K562 (cell line): ENCODE results near the gene BOLL. TPM values are rescaled to one million over a fixed set of nuclear protein-coding genes. Genes with fewer than 3 reads are reported as not detected.

Experiments
- ATAC-seq: fragments of 200-7000 bp; cut with Tn5 transposase; 3 replicates; pipeline ENCODE4 v1.9.1; 2020; ENCODE audit warnings: moderate library complexity
- BruUV-seq: library from RNA; stranded (reverse); fragments of 400-500 nt; replicated peaks from 2 replicates; lab custom pipeline; 2021; lab: Mats Ljungman, UMichigan
- CTCF ChIA-PET: fragments of 300-600 bp; formaldehyde crosslinking; extraction: SDS; loops from one replicate; lab custom pipeline; 2021; ENCODE audit warnings: low intra/inter-chr PET ratio; lab: Yijun Ruan, JAX
- POLR2A ChIA-PET: fragments of 300-600, 350-650 bp; sonication (Branson Sonifier 250); formaldehyde crosslinking; extraction: SDS; loops from one replicate; lab custom pipeline; 2021; ENCODE audit warnings: antibody characterized with exemption, inconsistent platforms; lab: Yijun Ruan, JAX
- DNase-seq, 4 experiments: peaks; one replicate each; pipeline versions ENCODE4 v3.0.0 to v3.0.0-alpha.2; 2011 to 2018; ENCODE audit warnings: low spot score in 3 of 4, mixed read lengths in 3 of 4; ENCODE audit errors: extremely low read depth in 1 of 4
- FAIRE-seq: peaks from 2 replicates; lab custom pipeline; 2011; peaks lifted over from hg19 to GRCh38; lab: Jason Lieb, UNC
- H2AFZ ChIP-seq: 2 replicates; pipeline ENCODE4 v1.6.0; 2011; ENCODE audit warnings: low read depth, low read length, control low read depth, inconsistent platforms
- H3K27ac ChIP-seq: fragments of 200-600 bp; 3 replicates; pipeline ENCODE4 v1.8.0; 2011; ENCODE audit warnings: low read depth, mild to moderate bottlenecking, control low read depth, inconsistent platforms, low read length, moderate library complexity, mixed read lengths; ENCODE audit errors: extremely low read depth
- H3K27me3 ChIP-seq, 2 experiments: fragments of 300-600 bp in 1 of 2; 2 replicates in 1 of 2; 3 replicates in 1 of 2; pipeline versions ENCODE4 v1.6.0 to v1.8.0; 2011; ENCODE audit warnings: inconsistent platforms in 2 of 2, low read length in 2 of 2, mild to moderate bottlenecking in 1 of 2, mixed read lengths in 1 of 2, moderate library complexity in 1 of 2; ENCODE audit not compliant: control insufficient read depth in 2 of 2, insufficient read depth in 2 of 2
- H3K36me3 ChIP-seq: fragments of 300-600 bp; 3 replicates; pipeline ENCODE4 v1.8.0; 2011; ENCODE audit warnings: mild to moderate bottlenecking, low read length, inconsistent platforms; ENCODE audit not compliant: control insufficient read depth, insufficient read depth
- H3K4me1 ChIP-seq, 2 experiments: fragments of 200-600 bp in 1 of 2; replicated peaks in 1 of 2; 2 replicates in 1 of 2; 3 replicates in 1 of 2; pipeline versions ENCODE4 v1.5.1 to v1.8.0; 2011; ENCODE audit warnings: inconsistent platforms in 2 of 2, low read length in 2 of 2, mild to moderate bottlenecking in 1 of 2, mixed read lengths in 1 of 2, moderate library complexity in 1 of 2; ENCODE audit not compliant: control insufficient read depth in 2 of 2, insufficient read depth in 2 of 2
- H3K4me2 ChIP-seq: 2 replicates; pipeline ENCODE4 v1.6.1; 2011; ENCODE audit warnings: low read length, control low read depth, inconsistent platforms, mixed read lengths; ENCODE audit not compliant: insufficient read depth
- H3K4me3 ChIP-seq: fragments of 200-600 bp; sonication (generic), shearing (Covaris generic); 2 replicates; pipeline ENCODE4 v1.5.1; 2016; ENCODE audit warnings: control low read depth, inconsistent platforms
- H3K79me2 ChIP-seq: fragments of 200-600 bp; 3 replicates; pipeline ENCODE4 v1.8.0; 2011; ENCODE audit warnings: low read length, inconsistent platforms; ENCODE audit not compliant: control insufficient read depth, insufficient read depth
- H3K9ac ChIP-seq, 2 experiments: 2 replicates each; pipeline versions ENCODE4 v1.6.0 to v1.6.1; 2011; ENCODE audit warnings: low read depth in 2 of 2, low read length in 2 of 2, control low read depth in 1 of 2, inconsistent platforms in 1 of 2, mild to moderate bottlenecking in 1 of 2, mixed read lengths in 1 of 2; ENCODE audit not compliant: insufficient read depth in 1 of 2
- H3K9me1 ChIP-seq: one replicate; pipeline ENCODE4 v1.6.0; 2011; ENCODE audit warnings: inconsistent platforms, mild to moderate bottlenecking, low read length, moderate library complexity; ENCODE audit not compliant: control insufficient read depth, insufficient read depth
- H3K9me3 ChIP-seq: replicated peaks from 2 replicates; pipeline ENCODE4 v1.5.1; 2011; ENCODE audit warnings: low read depth, low read length, inconsistent platforms; ENCODE audit not compliant: control insufficient read depth, insufficient read depth
- H4K20me1 ChIP-seq: replicated peaks from 2 replicates; pipeline ENCODE4 v1.6.1; 2011; ENCODE audit warnings: low read length, inconsistent platforms, mixed read lengths; ENCODE audit not compliant: control insufficient read depth, insufficient read depth
- ATF4 ChIP-seq: fragments of 450-650 bp; formaldehyde crosslinking; IDR thresholded peaks from 2 replicates; pipeline ENCODE4 v1.4.0; 2022; ENCODE audit warnings: mild to moderate bottlenecking, moderate library complexity
- CREBBP ChIP-seq: IDR thresholded peaks from one replicate; pipeline ENCODE4 v1.6.1; 2012; ENCODE audit warnings: low read depth, mild to moderate bottlenecking, control low read depth, inconsistent platforms, low read length
- EP400 ChIP-seq: fragments of 450-650 bp; IDR thresholded peaks from 2 replicates; pipeline ENCODE4 v1.6.1; 2017; ENCODE audit warnings: antibody characterized with exemption, mild to moderate bottlenecking, moderate library complexity
- FOXJ2 ChIP-seq: fragments of 200-800 bp; sonication (Bioruptor generic); IDR thresholded peaks from 2 replicates; pipeline ENCODE4 v1.6.1; 2016; ENCODE audit warnings: missing genetic modification characterization, missing compliant biosample characterization
- GATAD2B ChIP-seq: fragments of 450-650 bp; IDR thresholded peaks from 2 replicates; pipeline ENCODE4 v1.6.1; 2017; ENCODE audit warnings: mild to moderate bottlenecking, borderline replicate concordance
- KDM1A ChIP-seq, 2 experiments: fragments of 450-650 bp; IDR thresholded peaks; 2 replicates each; pipeline ENCODE4 v1.6.1; 2016; ENCODE audit warnings: mild to moderate bottlenecking in 2 of 2
- MCM3 ChIP-seq: fragments of 450-650 bp; IDR thresholded peaks from 2 replicates; pipeline ENCODE4 v1.6.1; 2016
- NFRKB ChIP-seq: fragments of 450-650 bp; IDR thresholded peaks from 2 replicates; pipeline ENCODE4 v1.6.1; 2016; ENCODE audit warnings: low read depth
- NR3C1 ChIP-seq: sonication (generic); formaldehyde crosslinking; IDR thresholded peaks from 2 replicates; pipeline ENCODE4 v1.8.1; 2022; ENCODE audit warnings: missing genetic modification reagents
- PRMT5 ChIP-seq: sonication (generic); formaldehyde crosslinking; IDR thresholded peaks from 2 replicates; pipeline ENCODE4 v1.5.0; 2020; ENCODE audit warnings: missing genetic modification reagents
- PTTG1 ChIP-seq: fragments of 450-650 bp; IDR thresholded peaks from 2 replicates; pipeline ENCODE4 v1.6.1; 2016; ENCODE audit warnings: low read depth, mild to moderate bottlenecking, missing genetic modification characterization, missing compliant biosample characterization
- SMAD3 ChIP-seq: fragments of 450-650 bp; formaldehyde crosslinking; conservative IDR thresholded peaks from 2 replicates; pipeline ENCODE4 v1.4.0; 2020; ENCODE audit warnings: mild to moderate bottlenecking
- SREBF2 ChIP-seq: sonication (generic); formaldehyde crosslinking; IDR thresholded peaks from 2 replicates; pipeline ENCODE4 v1.4.0; 2020; ENCODE audit warnings: mild to moderate bottlenecking, missing genetic modification reagents
- SRF ChIP-seq, 2 experiments: fragments of 250-450, 450-650 bp in 1 of 2; sonication (Bioruptor Pico) in 1 of 2; sonication (generic) in 1 of 2; formaldehyde crosslinking; IDR thresholded peaks; 2 replicates each; pipeline versions ENCODE4 v1.5.0 to v1.5.1; 2020 to 2022; ENCODE audit warnings: mild to moderate bottlenecking in 1 of 2, missing genetic modification reagents in 1 of 2
- STAT5B ChIP-seq: fragments of 250-450 bp; sonication (Bioruptor Pico); IDR thresholded peaks from 2 replicates; pipeline ENCODE4 v1.8.0; 2021; ENCODE audit warnings: mild to moderate bottlenecking, inconsistent platforms
- ZFP91 ChIP-seq: sonication (generic); formaldehyde crosslinking; IDR thresholded peaks from 2 replicates; pipeline ENCODE4 v1.8.0; 2022; ENCODE audit warnings: mild to moderate bottlenecking, missing genetic modification reagents
- ZNF347 ChIP-seq: fragments of 450-650 bp; formaldehyde crosslinking; IDR thresholded peaks from 2 replicates; pipeline ENCODE4 v1.4.0; 2020; ENCODE audit warnings: low read depth, mild to moderate bottlenecking, moderate library complexity
- ZNF655 ChIP-seq: fragments of 250-450 bp; sonication (Bioruptor Pico); IDR thresholded peaks from 2 replicates; pipeline ENCODE4 v1.5.0; 2021
- ZNF668 ChIP-seq: fragments of 250-450 bp; sonication (Bioruptor Pico); IDR thresholded peaks from 2 replicates; pipeline ENCODE4 v1.8.0; 2022; ENCODE audit warnings: mild to moderate bottlenecking, inconsistent platforms
- ZNF76 ChIP-seq: fragments of 250-450 bp; sonication (Bioruptor Pico); IDR thresholded peaks from 2 replicates; pipeline ENCODE4 v1.4.0; 2020; ENCODE audit warnings: mild to moderate bottlenecking, moderate library complexity, borderline replicate concordance
- WGBS: fragments of 100-300 bp; shearing (Covaris generic); methylation state at CpG from one replicate; pipeline ENCODE4 v1.1.6; 2016; ENCODE audit warnings: low coverage, mixed read lengths; ENCODE audit not compliant: insufficient coverage; ENCODE audit errors: missing lambda C conversion rate; 5-methylcytosine and 5-hydroxymethylcytosine counted together
- in situ Hi-C: fragments of 300-500 bp; cut with MboI; formaldehyde crosslinking; loops from 4 replicates; pipeline ENCODE4 v1.15.0; 2018; ENCODE audit warnings: inconsistent platforms, mixed read lengths
- intact Hi-C: fragments of 100-400 bp; cut with micrococcal nuclease; formaldehyde crosslinking; loops from 2 replicates; pipeline ENCODE4 v1.14.2; 2022
- polyA plus RNA-seq, 8 experiments: library from polyadenylated mRNA; depleted of rRNA in 4 of 8; stranded (reverse) in 5 of 8; unstranded in 3 of 8; fragments of >200 nt; fragmentation: Nextera tagmentation in 2 of 8; fragmentation: Illumina TruSeq in 1 of 8; extraction: Ambion mirVana in 2 of 8; extraction: Trizol in 1 of 8; gene quantifications; 2 replicates each; pipeline versions ENCODE4 v1.2.1 to v1.2.3, GENCODE V29; 2011 to 2014; ENCODE audit warnings: inconsistent platforms in 1 of 8, missing spikeins in 1 of 8
- total RNA-seq, 7 experiments: library from RNA; depleted of rRNA in 6 of 7; stranded (reverse); fragments of >200 nt in 6 of 7; fragmentation: Illumina TruSeq in 2 of 7; extraction: Trizol in 2 of 7; gene quantifications; 2 replicates each; pipeline versions ENCODE4 v1.2.1 to v1.2.3, GENCODE V29; 2011 to 2021; ENCODE audit warnings: low replicate concordance in 1 of 7

The BOLL gene
- total and polyA plus RNA-seq, 9 of the 15 experiments (the other 6 are each of a cell fraction or from before 2014, with no cell fraction given) = 0.11 to 0.55 (median 0.19) TPM; not detected in 1

GRCh38 chr2:197798187-197798586 is 13.1 kb upstream of the BOLL start:
- no peaks in the 10 kb centered on the region for H4K20me1 ChIP-seq
- intact Hi-C loops (no loop called here), in situ Hi-C loops (loop anchor here (10.0 kb wide), 1 partner anchor 497 kb away; no protein-coding TSS in a partner anchor)
- no peak for FAIRE-seq
- no peaks in the 10 kb centered on the region for H3K79me2 ChIP-seq
- no peak overlapping the region for H2AFZ ChIP-seq
- CTCF ChIA-PET = no interaction called here
- TF ChIP-seq NR3C1 (no peak), CREBBP (no peak), ZFP91 (CRISPR knock-in tag) (no peak), PTTG1 (tag) (no peak), SMAD3 (CRISPR knock-in tag) (no peak), STAT5B (no peak), GATAD2B (no peak), ZNF668 (CRISPR knock-in tag) (no peak), SRF (CRISPR knock-in tag; IDR thresholded peaks at IDR 0.05) (no peak), EP400 (no peak), MCM3 (no peak), KDM1A (IDR thresholded peaks at IDR 0.05) (no peak), SREBF2 (CRISPR knock-in tag) (no peak), PRMT5 (CRISPR knock-in tag) (no peak), ATF4 (no peak), ZNF76 (CRISPR knock-in tag) (no peak), ZNF655 (CRISPR knock-in tag) (no peak), FOXJ2 (no peak), ZNF347 (CRISPR knock-in tag) (no peak), NFRKB (no peak)
- TF ChIP-seq, all 486 proteins: peak for 0
- no peaks in the 10 kb centered on the region for H3K27me3 ChIP-seq
- H3K36me3 ChIP-seq = no peaks in the 10 kb centered on the region
- no peak overlapping the region for H3K9ac ChIP-seq
- ATAC-seq (no peak), DNase-seq (no peak)
- POLR2A ChIA-PET = no interaction called here
- no peak overlapping the region for H3K4me2 ChIP-seq
- peaks cover 0 to 9% of the 10 kb centered on the region in 2 experiments; a peak in 2 of 5 replicates for H3K4me1 ChIP-seq
- no peak overlapping the region for H3K27ac ChIP-seq
- no peak overlapping the region for H3K4me3 ChIP-seq
- no TSS peak for BruUV-seq
- WGBS = 37% methylated on average over 4 of the region's 4 CpGs
- H3K9me1 ChIP-seq = no peaks in the 10 kb centered on the region
- H3K9me3 ChIP-seq = no peaks in the 10 kb centered on the region
